RPMI8226 (cell line): ENCODE measurements around the gene PTPRG.

ENCODE experiments used
- DNase-seq: peaks from one replicate; pipeline ENCODE4 v3.0.0-alpha.2; 2015

The PTPRG gene

DNA sequence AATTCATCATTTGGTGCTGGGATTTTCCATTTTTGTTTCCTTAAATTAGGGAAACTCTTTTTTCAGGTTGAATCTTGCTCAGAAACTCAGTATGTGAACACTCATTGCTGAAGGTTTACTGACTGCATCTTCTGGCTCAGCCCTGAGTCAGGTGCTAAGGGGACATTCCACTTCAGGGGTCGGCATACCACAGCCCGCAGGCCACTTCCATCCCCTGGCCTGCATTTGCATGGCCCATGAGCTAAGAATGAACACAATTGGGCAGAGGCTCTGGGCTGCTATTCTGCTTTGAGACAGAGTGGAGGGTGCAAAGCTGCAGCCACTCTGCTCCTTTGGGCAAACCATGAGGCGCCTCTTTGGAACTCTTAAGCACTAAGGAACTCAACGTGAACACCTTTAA lies 647.0 kb downstream of the PTPRG start:
- DNase-seq: no peak

GRCh38 chr3:62209101-62209500 lies 647.7 kb downstream of the PTPRG start:
- no peak for DNase-seq

DNA sequence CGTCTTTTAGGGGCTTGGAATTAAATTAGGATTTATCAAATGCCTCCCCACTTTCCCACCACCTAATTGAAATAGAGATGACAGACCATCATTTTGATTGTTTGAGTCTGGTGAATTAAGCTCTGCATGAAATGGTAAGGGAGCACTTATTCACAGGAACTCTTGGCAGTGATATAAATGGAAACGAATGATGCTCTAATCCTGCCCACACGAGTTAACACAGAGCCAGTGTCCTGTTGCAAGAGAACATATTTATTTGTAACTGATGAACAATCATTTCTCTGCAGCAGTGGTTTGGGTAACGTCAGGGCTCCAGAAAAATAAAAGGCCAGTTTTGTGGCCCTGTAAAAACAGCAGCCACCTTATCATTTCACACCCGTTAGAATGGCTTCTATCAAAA lies 648.6 kb downstream of the PTPRG start:
- no peak for DNase-seq

- no peak for DNase-seq
These were observed 650.5 kb downstream of the PTPRG start for GRCh38 chr3:62211675-62212429.

DNA sequence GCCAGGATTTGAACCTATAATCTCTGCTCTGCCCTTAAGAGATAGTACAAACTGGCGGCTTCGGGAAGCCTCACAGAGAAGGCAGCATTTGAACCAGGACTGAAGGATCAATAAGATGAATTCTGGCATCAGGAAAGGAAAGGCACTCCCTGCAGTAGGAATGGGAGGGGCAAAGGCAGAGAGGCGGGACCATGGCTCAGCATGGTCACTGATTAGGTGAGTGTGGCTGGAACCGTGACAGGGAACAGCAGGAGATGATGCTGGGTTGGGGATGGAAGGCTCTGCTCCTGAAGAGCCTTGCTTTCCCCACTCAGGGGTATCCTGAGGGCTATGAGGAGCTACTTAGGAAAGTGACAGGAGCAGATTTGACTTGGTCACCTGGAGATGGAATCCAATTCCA lies 653.5 kb downstream of the PTPRG start:
- DNase-seq: no peak

DNA sequence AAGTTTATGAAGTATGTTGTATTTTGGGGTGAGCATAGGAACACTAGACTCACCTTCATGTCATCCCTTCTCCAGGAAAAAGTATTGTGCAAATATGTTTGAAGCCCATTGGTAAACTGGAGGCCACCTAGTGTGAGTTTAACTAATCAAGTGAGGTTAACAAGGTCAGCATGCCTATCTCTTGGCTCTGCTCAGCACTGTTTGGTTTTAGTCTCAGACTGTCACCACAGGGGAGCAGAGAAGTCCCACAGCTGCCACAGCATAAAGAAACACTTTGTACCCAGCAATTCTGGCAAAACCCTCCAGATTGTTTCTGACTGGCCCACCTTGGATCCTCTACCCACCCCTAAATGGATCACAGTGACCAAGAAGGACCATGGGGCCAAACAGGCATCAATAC lies 659.2 kb downstream of the PTPRG start:
- DNase-seq: no peak

- DNase-seq: no peak
These were observed 663.7 kb downstream of the PTPRG start for GRCh38 chr3:62225051-62225450.

DNA sequence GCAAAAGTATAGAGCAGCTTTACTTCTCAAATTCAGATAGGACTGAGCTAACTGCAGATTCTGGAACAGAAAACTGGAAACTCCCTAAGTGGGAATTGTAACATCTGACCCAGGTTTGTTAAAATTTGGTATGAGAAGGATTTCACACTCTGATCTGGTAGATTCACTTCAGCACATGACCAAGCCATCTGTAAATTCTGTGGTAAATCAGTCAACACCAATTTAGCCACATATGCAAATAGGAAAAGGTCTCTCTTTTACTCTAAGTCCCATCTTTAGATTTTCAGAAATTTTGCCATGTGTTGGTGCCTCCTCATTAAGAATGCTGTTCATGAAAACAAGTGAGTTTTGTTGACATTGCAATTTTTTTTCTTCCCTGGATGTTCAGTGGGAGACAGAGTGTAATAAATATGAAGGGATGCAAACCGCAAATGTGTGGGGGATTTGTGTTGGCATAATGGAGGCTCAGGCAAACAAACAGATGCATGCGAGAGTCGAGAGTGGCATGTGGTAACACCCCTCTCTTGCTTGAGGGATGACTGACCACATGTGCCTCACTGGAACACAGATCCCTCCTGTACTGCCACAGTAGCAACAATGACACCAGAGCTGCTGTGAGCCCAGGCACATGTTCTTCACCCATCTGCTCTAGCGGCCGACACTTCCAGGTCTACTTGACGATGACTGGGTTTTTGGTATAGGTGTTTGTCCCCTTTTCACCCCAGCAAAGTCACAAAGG lies 665.4 kb downstream of the PTPRG start:
- DNase-seq: no peak

GRCh38 chr3:62228467-62228866 lies 667.1 kb downstream of the PTPRG start:
- no peak for DNase-seq

GRCh38 chr3:62229211-62229610 lies 667.8 kb downstream of the PTPRG start:
- DNase-seq: no peak

DNA sequence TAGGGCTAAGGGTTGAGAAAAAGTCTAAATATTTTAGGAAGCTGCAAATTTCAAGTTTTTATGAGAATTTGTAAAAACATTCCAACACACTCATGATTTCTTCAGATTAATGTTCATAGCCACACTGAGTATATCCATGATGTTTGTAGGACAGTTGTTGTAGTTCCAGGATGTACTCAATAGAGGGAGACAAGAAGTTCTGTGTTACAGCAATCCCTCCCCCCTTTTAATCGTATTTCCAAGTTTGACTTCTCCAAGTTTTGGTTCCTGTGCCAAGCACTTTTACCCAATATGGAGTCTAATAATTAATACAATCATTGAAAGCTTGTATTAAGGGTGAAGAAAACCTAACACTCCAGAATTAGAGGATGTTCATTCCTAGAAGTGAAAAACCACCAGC lies 668.5 kb downstream of the PTPRG start:
- DNase-seq: no peak

- DNase-seq: no peak
These were observed 671.7 kb downstream of the PTPRG start for GRCh38 chr3:62233065-62233464.

- no peak for DNase-seq
These were observed 674.6 kb downstream of the PTPRG start for GRCh38 chr3:62236016-62236415.

GRCh38 chr3:62237286-62237948 lies 676.0 kb downstream of the PTPRG start:
- no peak for DNase-seq

GRCh38 chr3:62238003-62238402 lies 676.6 kb downstream of the PTPRG start:
- no peak for DNase-seq

DNA sequence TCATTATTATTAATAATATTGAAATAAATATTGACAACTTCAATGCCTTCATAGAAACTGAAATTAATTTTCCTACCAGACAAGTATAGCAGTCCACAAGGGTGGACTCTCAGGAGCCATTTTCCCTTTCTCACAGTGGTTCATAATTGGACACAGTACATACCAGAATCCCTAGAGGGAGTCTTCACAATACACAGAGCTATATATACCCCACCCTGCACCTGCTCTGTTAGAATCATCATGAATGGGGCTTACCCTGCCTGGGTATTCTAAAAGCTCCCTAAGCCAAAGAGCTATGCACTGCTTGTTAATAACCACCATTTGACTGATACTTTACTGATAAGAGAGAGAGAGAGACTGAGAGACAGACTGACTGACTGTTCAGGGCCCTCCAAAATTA lies 677.1 kb downstream of the PTPRG start:
- DNase-seq: no peak

DNA sequence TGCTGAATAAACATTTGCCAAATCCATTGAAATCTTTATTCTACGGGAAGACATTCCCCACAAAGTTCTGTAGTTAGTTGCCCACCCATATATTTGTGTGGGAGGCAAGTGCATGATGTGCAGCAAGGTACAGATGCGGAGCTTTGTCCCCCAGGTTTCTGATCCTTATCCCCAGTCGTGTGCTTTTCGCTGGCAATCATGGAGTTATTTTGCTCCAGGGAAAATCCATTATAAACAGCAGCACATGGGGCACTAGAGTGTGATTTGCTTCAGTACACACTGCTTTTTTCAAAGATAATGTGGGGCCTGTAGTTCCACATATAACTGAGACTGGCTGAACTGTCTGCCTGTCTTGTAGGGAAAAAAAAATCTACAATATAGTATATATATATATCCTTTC lies 679.9 kb downstream of the PTPRG start:
- no peak for DNase-seq

DNA sequence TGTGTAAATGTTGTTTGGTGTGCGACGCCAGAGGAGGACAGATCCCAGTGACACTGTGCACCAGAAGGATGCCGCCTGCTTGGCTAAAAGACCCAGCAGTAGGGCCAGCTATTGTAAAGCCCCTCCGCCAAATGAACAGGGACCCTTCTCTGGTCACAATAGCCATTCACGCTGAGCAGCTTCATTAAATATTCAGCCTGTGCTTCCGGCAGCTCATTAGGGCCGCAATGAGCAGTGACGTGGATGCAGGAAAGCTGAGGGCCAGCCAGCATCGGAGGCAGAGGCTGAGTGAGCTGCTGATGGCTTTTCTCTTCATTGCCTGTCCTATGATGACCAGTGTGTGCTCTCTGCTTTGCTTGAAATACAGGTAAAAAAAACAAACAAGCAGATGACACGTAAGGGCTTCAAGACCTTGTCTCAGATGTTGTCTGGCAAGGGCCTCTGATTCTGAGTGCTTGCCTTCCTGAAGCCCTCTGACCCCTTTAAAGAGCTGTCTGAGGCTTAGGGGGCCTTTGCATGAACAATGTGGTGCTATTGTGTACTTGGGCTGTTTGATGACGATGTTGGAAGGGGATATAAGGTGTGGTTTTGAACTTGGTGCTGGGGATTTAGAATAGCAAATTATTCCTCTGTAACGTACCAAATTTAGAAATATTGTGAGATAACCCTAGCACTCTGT lies 681.6 kb downstream of the PTPRG start:
- no peak for DNase-seq

- no peak for DNase-seq
These were observed 684.7 kb downstream of the PTPRG start for GRCh38 chr3:62246094-62246493.

DNA sequence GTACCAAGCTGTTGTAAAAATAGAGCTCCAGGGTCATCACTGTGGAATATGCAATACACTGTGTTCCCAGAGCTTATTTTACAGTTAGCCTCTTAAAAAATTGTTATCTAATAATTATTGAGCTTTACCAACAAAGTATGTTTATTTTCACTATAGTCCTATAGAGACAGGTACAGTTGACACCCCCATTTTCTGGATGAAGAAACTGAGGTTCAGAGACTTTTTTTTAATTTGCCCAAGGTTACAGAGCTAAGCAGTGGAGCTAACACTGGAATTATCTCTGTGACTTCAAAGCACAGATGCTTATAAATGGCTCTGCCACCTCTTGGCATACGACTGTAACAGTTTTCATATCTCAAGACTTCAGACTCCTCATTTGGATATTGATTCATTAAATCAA lies 685.6 kb downstream of the PTPRG start:
- no peak for DNase-seq

DNA sequence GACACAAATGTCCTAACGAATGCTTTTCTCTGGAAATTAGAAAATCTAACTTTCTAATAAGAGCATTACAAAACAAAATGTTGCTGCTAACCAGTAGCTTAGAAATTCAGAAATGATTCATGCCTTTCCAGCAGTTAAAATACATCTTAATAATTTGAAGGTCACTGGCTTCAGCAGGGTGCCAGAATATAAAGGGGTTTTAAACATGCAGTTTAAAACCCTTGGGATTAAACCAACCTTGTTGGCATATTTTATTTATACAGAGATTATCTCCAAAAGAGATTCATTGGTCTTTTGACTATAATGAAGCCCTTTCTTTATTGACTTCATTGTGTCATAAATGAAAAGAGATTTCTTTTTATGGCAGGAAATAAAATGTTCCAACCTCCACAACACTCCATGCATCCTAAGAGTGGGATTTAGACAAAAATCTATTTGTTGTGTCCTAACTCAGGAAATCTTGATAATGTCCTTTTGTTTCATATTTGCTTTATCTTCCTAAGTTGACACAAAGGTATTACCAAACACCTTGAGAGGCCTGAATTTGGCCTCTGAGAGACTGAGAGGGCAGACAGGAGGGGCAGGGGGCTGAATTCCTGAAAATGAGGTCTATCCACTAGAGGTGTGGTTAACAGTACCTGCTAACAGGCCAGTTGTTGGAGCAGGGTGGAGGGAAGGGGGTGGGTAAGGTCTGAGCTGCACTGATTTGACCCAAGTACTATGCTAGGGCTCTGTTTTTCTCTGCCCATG lies 687.5 kb downstream of the PTPRG start:
- DNase-seq: no peak

DNA sequence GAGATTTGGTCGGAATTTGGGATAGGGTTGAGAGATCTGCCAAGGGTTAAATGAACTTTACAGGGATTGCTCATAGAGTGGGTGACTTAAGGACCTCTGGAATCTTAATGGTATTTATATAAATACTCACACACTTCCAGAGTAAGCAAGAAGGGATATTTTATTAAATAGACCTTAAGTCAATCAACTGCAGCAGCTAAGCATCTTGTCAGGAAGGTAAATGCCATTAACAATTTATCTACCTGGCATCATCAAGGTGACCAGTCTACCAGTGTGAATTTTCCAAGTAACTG lies 688.1 kb downstream of the PTPRG start:
- DNase-seq: no peak
